Adrenal gland (tissue), 5 donors: Measurements from ENCODE around the gene NXN.

ENCODE experiments used
- POLR2A ChIP-seq, 2 donors: fragments of 450-650 bp; IDR thresholded peaks; one replicate each; pipeline ENCODE4 v1.6.1; 2017; ENCODE audit warnings: antibody characterized with exemption in 2 of 2, mild to moderate bottlenecking in 2 of 2, moderate library complexity in 1 of 2
- TF ChIP-seq, protein P1 (sequence below), 6 experiments: fragments of 450-650 bp in 4 of 6; fragments of 200-600 bp in 2 of 6; sonication (generic) in 1 of 6; IDR thresholded peaks; 1 replicate in 5 of 6; 2 replicates in 1 of 6; pipeline versions ENCODE4 v1.5.1 to v1.8.0; 2016 to 2021; ENCODE audit warnings: antibody characterized with exemption in 6 of 6, mild to moderate bottlenecking in 2 of 6, moderate library complexity in 1 of 6
- donor health status: DM: no; HTN: no; CAD: no.

DNA sequence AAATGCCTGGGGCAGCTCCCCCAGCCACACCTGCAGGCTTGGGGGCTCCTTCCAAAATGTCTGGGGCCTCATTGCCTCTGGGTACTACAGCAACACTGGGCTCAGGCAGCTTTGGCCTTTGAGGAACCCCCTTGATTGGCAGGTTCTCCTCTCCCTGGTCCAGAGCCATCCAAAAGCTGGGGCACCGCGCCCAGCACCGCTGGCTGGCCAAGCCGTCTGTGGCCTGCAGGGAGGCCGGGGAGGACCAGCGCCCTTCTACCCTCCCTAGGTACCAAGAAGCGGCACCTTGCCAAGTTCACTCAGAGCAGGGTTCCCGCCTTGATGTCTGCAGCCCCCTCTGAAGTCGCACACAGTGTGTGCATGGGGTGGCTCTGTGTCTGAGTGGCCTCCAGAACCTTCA is 47.5 kb upstream of the NXN start:
- no peak for TF ChIP-seq POLR2A (IDR thresholded peaks at IDR 0.05)
- TF ChIP-seq, protein P1, sequence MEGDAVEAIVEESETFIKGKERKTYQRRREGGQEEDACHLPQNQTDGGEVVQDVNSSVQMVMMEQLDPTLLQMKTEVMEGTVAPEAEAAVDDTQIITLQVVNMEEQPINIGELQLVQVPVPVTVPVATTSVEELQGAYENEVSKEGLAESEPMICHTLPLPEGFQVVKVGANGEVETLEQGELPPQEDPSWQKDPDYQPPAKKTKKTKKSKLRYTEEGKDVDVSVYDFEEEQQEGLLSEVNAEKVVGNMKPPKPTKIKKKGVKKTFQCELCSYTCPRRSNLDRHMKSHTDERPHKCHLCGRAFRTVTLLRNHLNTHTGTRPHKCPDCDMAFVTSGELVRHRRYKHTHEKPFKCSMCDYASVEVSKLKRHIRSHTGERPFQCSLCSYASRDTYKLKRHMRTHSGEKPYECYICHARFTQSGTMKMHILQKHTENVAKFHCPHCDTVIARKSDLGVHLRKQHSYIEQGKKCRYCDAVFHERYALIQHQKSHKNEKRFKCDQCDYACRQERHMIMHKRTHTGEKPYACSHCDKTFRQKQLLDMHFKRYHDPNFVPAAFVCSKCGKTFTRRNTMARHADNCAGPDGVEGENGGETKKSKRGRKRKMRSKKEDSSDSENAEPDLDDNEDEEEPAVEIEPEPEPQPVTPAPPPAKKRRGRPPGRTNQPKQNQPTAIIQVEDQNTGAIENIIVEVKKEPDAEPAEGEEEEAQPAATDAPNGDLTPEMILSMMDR (IDR thresholded peaks at IDR 0.05) = no peak
